OCI-LY7 (cell line): ENCODE results near the gene PXN.

Experiments
- CTCF ChIP-seq: fragments of 200-600 bp; sonication (generic); conservative IDR thresholded peaks from 2 replicates; pipeline ENCODE4 v1.5.1; 2014; ENCODE audit warnings: mild to moderate bottlenecking, antibody characterized with exemption, low read length, moderate library complexity, mixed read lengths
- EZH2phosphoT487 ChIP-seq: fragments of 200-600 bp; sonication (generic); IDR thresholded peaks from 2 replicates; pipeline ENCODE4 v1.6.1; 2018; ENCODE audit warnings: low read depth, borderline replicate concordance, mild to moderate bottlenecking, mixed run types, antibody characterized with exemption, low read length, moderate library complexity, mixed read lengths

GRCh38 chr12:120190386-120190785, 75.1 kb downstream of the PXN start:
- TF ChIP-seq CTCF (no peak), EZH2phosphoT487 (no peak)
